Heart right ventricle (tissue), 16 donors: ENCODE measurements around the gene COMMD3. TPM values are rescaled to one million over a fixed set of nuclear protein-coding genes. Genes with fewer than 3 reads are reported as not detected.

Source experiments
- ATAC-seq, 8 donors: fragments of 200-7000 bp; cut with Tn5 transposase; one replicate each; pipeline ENCODE4 v1.9.1; 2020; ENCODE audit warnings: mild to moderate bottlenecking in 8 of 8, moderate library complexity in 8 of 8, moderate number of reproducible peaks in 1 of 8
- DNase-seq, 2 donors: peaks; one replicate each; pipeline ENCODE4 v3.0.0-alpha.2; 2020
- H3K27ac ChIP-seq, 10 donors: fragments of 200-600 bp; sonication (generic) in 2 of 10; one replicate each; pipeline versions ENCODE4 v1.5.0 to v1.8.0; 2020 to 2022; ENCODE audit warnings: mild to moderate bottlenecking in 3 of 10
- H3K27me3 ChIP-seq, 7 donors: fragments of 200-600 bp; one replicate each; pipeline ENCODE4 v1.8.0; 2021 to 2022; ENCODE audit warnings: mild to moderate bottlenecking in 2 of 7
- H3K36me3 ChIP-seq, 9 donors: fragments of 200-600 bp; sonication (generic) in 1 of 9; one replicate each; pipeline versions ENCODE4 v1.5.0 to v1.8.0; 2020 to 2022; ENCODE audit warnings: mild to moderate bottlenecking in 2 of 9
- H3K4me1 ChIP-seq, 9 donors: fragments of 200-600 bp; sonication (generic) in 1 of 9; one replicate each; pipeline versions ENCODE4 v1.5.0 to v1.8.0; 2020 to 2022; ENCODE audit warnings: mild to moderate bottlenecking in 4 of 9
- H3K4me3 ChIP-seq, 10 donors: fragments of 200-600 bp; sonication (generic) in 2 of 10; one replicate each; pipeline versions ENCODE4 v1.5.0 to v1.8.0; 2020 to 2022; ENCODE audit warnings: mild to moderate bottlenecking in 7 of 10, moderate library complexity in 2 of 10
- H3K9me3 ChIP-seq, 11 donors: fragments of 200-600 bp in 10 of 11; sonication (generic) in 2 of 11; one replicate each; pipeline versions ENCODE4 v1.5.0 to v1.8.0; 2013 to 2022; ENCODE audit warnings: mild to moderate bottlenecking in 2 of 11, control low read depth in 1 of 11, moderate library complexity in 1 of 11
- WGBS, 2 donors: extraction: QIAGEN DNeasy Blood & Tissue Kit; methylation state at CpG; one replicate each; pipeline ENCODE4 v1.1.7; 2013; ENCODE audit warnings: inconsistent platforms in 1 of 2; 5-methylcytosine and 5-hydroxymethylcytosine counted together
- intact Hi-C, 10 donors: fragments of 100-400 bp; cut with DNase I; formaldehyde crosslinking; loops; one replicate each; pipeline versions ENCODE4 v1.11.1 to v1.14.2; 2022
- polyA plus RNA-seq, 2 donors: library from polyadenylated mRNA; stranded (reverse); fragments of 200-250 nt; gene quantifications; one replicate each; pipeline ENCODE4 v1.2.3, GENCODE V29; 2013
- total RNA-seq, 10 donors: library from RNA; stranded (reverse); fragmentation: NEBNext Ultra II Directional in 3 of 10; extraction: Animal tissue kit (Norgen Biotek cat#: 25700) in 3 of 10; gene quantifications; one replicate each; pipeline versions ENCODE4 v1.2.1 to v1.2.4, GENCODE V29; 2021 to 2023
- TF ChIP-seq, protein P1 (sequence below), 9 donors: fragments of 200-600 bp; sonication (generic) in 2 of 9; IDR thresholded peaks; one replicate each; pipeline versions ENCODE4 v1.5.0 to v1.8.0; 2021 to 2022; ENCODE audit warnings: antibody characterized with exemption in 9 of 9, mild to moderate bottlenecking in 5 of 9, moderate library complexity in 1 of 9
- donor health status: Arrhythmogenic right ventricular cardiomyopathy.
- donor health status: ischemic (EF 13 %, LVEDD 7.1; RV severe dilation, severe dysfunction).
- donor health status: healthy with polysubstance abuse.
- donor health status: DM: no; HTN: yes; CAD: no.
- donor health status: DM: no; HTN: no; CAD: no.
- donor health status: ischemic (EF 25% LVEDD 6.9; RV normal size, moderate dysfunction).
- donor health status: ischemic (EF 25% LVEDD 5.7; RV mildly dilated, moderate dysfunction).
- donor health status: healthy.
- donor health status: DM: yes; HTN: yes; CAD: no.
- donor health status: Ischemic cardiomyopathy.
- donor health status: ischemic (EF 35%, LVEDD 5.7; RV mildly dilated, moderate dysfunction).
- donor health status: nonischemic (EF 11% LVEDD 7.7; RV severe dilation, severe dysfunction).
- donor health status: DM: yes; HTN: yes; CAD: no.
- donor health status: PGD.
- donor health status: ischemic (EF 29% LVEDD 5.4; RV normal size, mild dysfunction).
- donor health status: nonischemic (EF 23%, LVEDD 6.1; RV moderate dilation, normal function).

The COMMD3 gene
- total and polyA plus RNA-seq, 12 donors: 62.2 to 95.0 (median 80.6) TPM

DNA sequence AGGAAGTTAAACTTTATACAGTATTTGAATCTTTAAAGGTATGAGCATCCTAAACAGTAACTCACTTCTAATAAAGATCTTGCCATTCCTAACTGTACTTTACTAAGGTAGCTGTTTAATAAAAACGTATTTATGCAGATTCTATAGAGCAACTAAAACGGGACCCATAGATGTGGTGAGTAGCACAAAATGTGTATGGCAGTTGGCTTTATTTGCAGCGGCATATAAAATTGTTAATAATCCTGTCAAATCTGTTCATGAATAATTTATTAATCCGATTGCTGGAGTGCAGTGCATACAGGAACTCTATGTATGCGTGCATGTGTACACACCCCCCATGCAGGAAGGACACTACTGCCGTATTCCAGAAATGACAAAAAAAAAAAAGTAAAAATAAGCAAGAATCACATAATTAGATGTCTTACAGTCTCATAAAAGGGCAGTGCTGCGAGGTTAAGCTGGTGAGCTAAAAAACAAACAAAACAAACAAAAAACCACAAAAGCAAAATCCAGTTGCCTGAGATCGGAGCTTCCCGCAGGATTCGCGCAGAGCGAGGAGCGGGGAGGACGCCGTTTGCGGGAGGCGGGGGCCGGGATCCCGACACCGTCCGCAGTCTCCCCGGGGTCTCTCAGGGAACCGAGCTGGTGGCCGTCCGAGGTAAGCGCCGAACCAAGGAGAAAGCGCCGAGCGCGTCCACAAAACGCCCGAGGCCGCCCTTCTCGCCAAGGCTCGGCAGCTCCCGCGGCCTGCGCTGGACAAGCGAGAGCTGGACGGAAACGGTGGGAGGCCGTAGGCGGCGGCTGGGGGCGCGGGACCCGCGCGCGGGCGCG is 518 bp upstream of the COMMD3 start:
- peak overlapping the region; percentile 85 to 96 (median 94) for H3K27ac ChIP-seq
- peak in 2 of 8 donors; percentile 6 to 15 for ATAC-seq
- no peaks in the 10 kb centered on the region for H3K36me3 ChIP-seq
- H3K9me3 ChIP-seq: no peaks in the 10 kb centered on the region
- 1% methylated on average over 50 to 53 of the region's 53 CpGs for WGBS, 2 donors
- peak overlapping the region; percentile 83 to 96 (median 90) for H3K4me3 ChIP-seq
- intact Hi-C loops: loop anchor here in 8 of 10 donors (2.0 to 10.0 kb wide), 9 partner anchors 61 to 313 kb away; partner anchors contain the start of gene DNAJC1 (in 5 of the 8)
- no peaks in the 10 kb centered on the region for H3K27me3 ChIP-seq
- peaks cover 0 to 44% (median 35%) of the 10 kb centered on the region in 9 donors for H3K4me1 ChIP-seq
- TF ChIP-seq, protein P1, sequence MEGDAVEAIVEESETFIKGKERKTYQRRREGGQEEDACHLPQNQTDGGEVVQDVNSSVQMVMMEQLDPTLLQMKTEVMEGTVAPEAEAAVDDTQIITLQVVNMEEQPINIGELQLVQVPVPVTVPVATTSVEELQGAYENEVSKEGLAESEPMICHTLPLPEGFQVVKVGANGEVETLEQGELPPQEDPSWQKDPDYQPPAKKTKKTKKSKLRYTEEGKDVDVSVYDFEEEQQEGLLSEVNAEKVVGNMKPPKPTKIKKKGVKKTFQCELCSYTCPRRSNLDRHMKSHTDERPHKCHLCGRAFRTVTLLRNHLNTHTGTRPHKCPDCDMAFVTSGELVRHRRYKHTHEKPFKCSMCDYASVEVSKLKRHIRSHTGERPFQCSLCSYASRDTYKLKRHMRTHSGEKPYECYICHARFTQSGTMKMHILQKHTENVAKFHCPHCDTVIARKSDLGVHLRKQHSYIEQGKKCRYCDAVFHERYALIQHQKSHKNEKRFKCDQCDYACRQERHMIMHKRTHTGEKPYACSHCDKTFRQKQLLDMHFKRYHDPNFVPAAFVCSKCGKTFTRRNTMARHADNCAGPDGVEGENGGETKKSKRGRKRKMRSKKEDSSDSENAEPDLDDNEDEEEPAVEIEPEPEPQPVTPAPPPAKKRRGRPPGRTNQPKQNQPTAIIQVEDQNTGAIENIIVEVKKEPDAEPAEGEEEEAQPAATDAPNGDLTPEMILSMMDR (IDR thresholded peaks at IDR 0.05): peak in 1 of 9 donors; percentile 5
- no peak for DNase-seq

- Histone ChIP-seq H3K4me1 (peaks cover 0 to 44% (median 35%) of the 10 kb centered on the region in 9 donors), H3K27me3 (peaks cover 0 to 2% (median 0%) of the 10 kb centered on the region in 7 donors), H3K36me3 (no peaks in the 10 kb centered on the region), H3K27ac (peak overlapping the region; percentile 85 to 96 (median 94)), H3K9me3 (no peaks in the 10 kb centered on the region), H3K4me3 (peak overlapping the region; percentile 66 to 96 (median 90))
- peak in 3 of 8 donors; percentile 3 to 21 (median 12) for ATAC-seq
- intact Hi-C loops: loop anchor here in 8 of 10 donors (2.0 to 10.0 kb wide), 9 partner anchors 62 to 315 kb away; partner anchors contain the start of gene DNAJC1 (in 5 of the 8)
- TF ChIP-seq, protein P1 (IDR thresholded peaks at IDR 0.05): no peak
- 6 to 7% methylated on average over 9 of the region's 9 CpGs for WGBS, 2 donors
- DNase-seq: no peak
These were observed 835 bp downstream of the COMMD3 start for GRCh38 chr10:22317076-22317370.

DNA sequence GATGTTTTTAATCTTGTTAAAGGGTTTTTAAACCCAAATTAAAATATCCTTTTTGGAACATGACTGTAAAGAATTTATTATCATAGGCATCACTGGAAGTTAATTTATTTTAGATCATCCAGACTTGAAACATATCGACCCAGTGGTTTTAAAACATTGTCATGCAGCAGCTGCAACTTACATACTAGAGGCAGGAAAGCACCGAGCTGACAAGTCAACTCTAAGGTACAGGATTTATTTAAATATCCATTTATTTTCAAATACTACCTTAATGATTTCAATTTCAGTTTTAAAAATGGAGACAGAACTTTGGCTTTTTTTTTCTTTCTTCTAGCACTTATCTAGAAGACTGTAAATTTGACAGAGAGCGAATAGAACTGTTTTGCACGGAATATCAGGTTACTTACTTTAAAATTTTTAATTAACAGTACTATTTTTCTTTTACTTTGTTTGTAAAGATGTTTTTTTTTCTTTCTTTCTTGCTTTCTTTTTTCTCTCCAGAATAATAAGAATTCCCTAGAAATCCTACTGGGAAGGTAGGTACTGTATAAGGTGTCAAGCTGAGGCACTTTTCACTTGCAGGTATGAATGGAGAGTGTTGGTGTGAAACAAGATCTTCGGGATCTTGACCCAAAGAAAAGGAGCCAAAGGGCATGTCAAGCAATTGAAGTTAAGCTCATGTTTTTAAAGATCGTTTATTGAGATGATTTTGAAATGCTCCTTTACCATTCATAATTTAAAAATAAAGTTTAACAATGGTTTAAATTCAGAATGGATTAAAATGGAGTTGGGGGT is 1.8 kb downstream of the COMMD3 start:
- H3K4me1 ChIP-seq: peaks cover under 1 to 50% (median 44%) of the 10 kb centered on the region in 9 donors
- intact Hi-C loops: loop anchor here in 8 of 10 donors (2.0 to 10.0 kb wide), 9 partner anchors 63 to 316 kb away; partner anchors contain the start of gene DNAJC1 (in 5 of the 8)
- DNase-seq: no peak

More for the DNA sequence above, 1.8 kb downstream of the COMMD3 start:
- WGBS, 2 donors: 82 to 83% methylated on average over 6 of the region's 6 CpGs
- Histone ChIP-seq H3K4me3 (peak overlapping the region in 4 of 10 donors; percentile 83 to 96 (median 86)), H3K36me3 (no peaks in the 10 kb centered on the region), H3K27me3 (peaks cover 0 to 11% (median 0%) of the 10 kb centered on the region in 7 donors), H3K27ac (no peak overlapping the region), H3K9me3 (no peaks in the 10 kb centered on the region)
- ATAC-seq: no peak
- TF ChIP-seq, protein P1 (IDR thresholded peaks at IDR 0.05): no peak
